ENCODE measurements around the gene CDYL2.

Gene CDYL2

GRCh38 chr16:80707686-80708085 is 96.7 kb downstream of the CDYL2 start:
- DNase-seq (ENCODE audit: low read depth in 2 of 2), result no peak

- DNase-seq (ENCODE audit: low read depth in 2 of 2), result no peak
Observed at GRCh38 chr16:80705596-80705995, 98.8 kb downstream of the CDYL2 start.

GRCh38 chr16:80704751-80705505 is 99.5 kb downstream of the CDYL2 start:
- DNase-seq (ENCODE audit: low read depth in 2 of 2), result no peak

- DNase-seq (ENCODE audit: low read depth in 2 of 2), result no peak
Observed at GRCh38 chr16:80703131-80704071, 101.0 kb downstream of the CDYL2 start.

- no peak for DNase-seq (ENCODE audit: low read depth in 2 of 2)
Observed at GRCh38 chr16:80702696-80703095, 101.7 kb downstream of the CDYL2 start.

GRCh38 chr16:80700558-80700957 is 103.8 kb downstream of the CDYL2 start:
- DNase-seq (ENCODE audit: low read depth in 2 of 2), result no peak

- DNase-seq (ENCODE audit: low read depth in 2 of 2), result no peak
Observed at GRCh38 chr16:80695020-80695419, 109.4 kb downstream of the CDYL2 start.

GRCh38 chr16:80693553-80693952 is 110.8 kb downstream of the CDYL2 start:
- DNase-seq (ENCODE audit: low read depth in 2 of 2), result no peak

- no peak for DNase-seq (ENCODE audit: low read depth in 2 of 2)
Observed at GRCh38 chr16:80692270-80692669, 112.1 kb downstream of the CDYL2 start.

- DNase-seq (ENCODE audit: low read depth in 2 of 2), result no peak
Observed at GRCh38 chr16:80691111-80691741, 113.2 kb downstream of the CDYL2 start.

GRCh38 chr16:80689487-80689886 is 114.9 kb downstream of the CDYL2 start:
- DNase-seq (ENCODE audit: low read depth in 2 of 2), result no peak

GRCh38 chr16:80687606-80688005 is 116.8 kb downstream of the CDYL2 start:
- no peak for DNase-seq (ENCODE audit: low read depth in 2 of 2)

GRCh38 chr16:80684906-80685305 is 119.5 kb downstream of the CDYL2 start:
- DNase-seq (ENCODE audit: low read depth in 2 of 2), result no peak

GRCh38 chr16:80684136-80684765 is 120.1 kb downstream of the CDYL2 start:
- DNase-seq (ENCODE audit: low read depth in 2 of 2), result no peak

GRCh38 chr16:80683646-80684045 is 120.8 kb downstream of the CDYL2 start:
- no peak for DNase-seq (ENCODE audit: low read depth in 2 of 2)

- DNase-seq (ENCODE audit: low read depth in 2 of 2), result no peak
Observed at GRCh38 chr16:80682421-80683070, 121.9 kb downstream of the CDYL2 start.

- no peak for DNase-seq (ENCODE audit: low read depth in 2 of 2)
Observed at GRCh38 chr16:80681436-80681835, 123.0 kb downstream of the CDYL2 start.

GRCh38 chr16:80680839-80681238 is 123.6 kb downstream of the CDYL2 start:
- DNase-seq (ENCODE audit: low read depth in 2 of 2), result no peak

GRCh38 chr16:80680046-80680445 is 124.4 kb downstream of the CDYL2 start:
- no peak for DNase-seq (ENCODE audit: low read depth in 2 of 2)

GRCh38 chr16:80674884-80675283 is 129.5 kb downstream of the CDYL2 start:
- DNase-seq (ENCODE audit: low read depth in 2 of 2), result no peak

GRCh38 chr16:80672379-80672778 is 132.0 kb downstream of the CDYL2 start:
- no peak for DNase-seq (ENCODE audit: low read depth in 2 of 2)
